Stimulated activated naive CD8-positive, alpha-beta T cell treated with anti-CD3 and anti-CD28 coated beads, Interleukin-15, Interleukin-2, amounts not matched to agents 100 ng/mL and 50 ng/mL, for 24 hours (primary cell): ENCODE measurements around the gene DOCK1.

Experiments used
- H3K27ac Mint-ChIP-seq: one replicate; pipeline ENCODE4 v1.8.0; 2021; ENCODE audit warnings: mild to moderate bottlenecking, mixed read lengths
- H3K27me3 Mint-ChIP-seq: one replicate; pipeline ENCODE4 v1.8.0; 2021; ENCODE audit warnings: mixed read lengths
- H3K36me3 Mint-ChIP-seq: one replicate; pipeline ENCODE4 v1.8.0; 2021; ENCODE audit warnings: low read depth, mixed read lengths
- H3K4me1 Mint-ChIP-seq: one replicate; pipeline ENCODE4 v1.8.0; 2021; ENCODE audit warnings: low read depth, mixed read lengths
- H3K4me3 Mint-ChIP-seq: one replicate; pipeline ENCODE4 v1.8.0; 2021; ENCODE audit warnings: mild to moderate bottlenecking, mixed read lengths
- H3K9me3 Mint-ChIP-seq: one replicate; pipeline ENCODE4 v1.8.0; 2021; ENCODE audit warnings: mixed read lengths

DOCK1 gene

GRCh38 chr10:127252818-127253217 is 347.6 kb downstream of the DOCK1 start:
- Mint-ChIP-seq H3K4me3 (no peak overlapping the region), H3K36me3 (no peaks in the 10 kb centered on the region), H3K27ac (no peak overlapping the region), H3K4me1 (peaks cover 11% of the 10 kb centered on the region), H3K27me3 (no peaks in the 10 kb centered on the region), H3K9me3 (no peaks in the 10 kb centered on the region)

- Mint-ChIP-seq H3K4me1 (peaks cover 11% of the 10 kb centered on the region), H3K27ac (no peak overlapping the region), H3K4me3 (no peak overlapping the region), H3K36me3 (no peaks in the 10 kb centered on the region), H3K27me3 (no peaks in the 10 kb centered on the region), H3K9me3 (no peaks in the 10 kb centered on the region)
Measured at GRCh38 chr10:127254276-127254675, 349.0 kb downstream of the DOCK1 start.

GRCh38 chr10:127257395-127257794 is 352.2 kb downstream of the DOCK1 start:
- H3K27me3 Mint-ChIP-seq = no peaks in the 10 kb centered on the region
- no peaks in the 10 kb centered on the region for H3K36me3 Mint-ChIP-seq
- H3K4me1 Mint-ChIP-seq = peaks cover 11% of the 10 kb centered on the region
- H3K9me3 Mint-ChIP-seq = peaks cover 9% of the 10 kb centered on the region
- no peak overlapping the region for H3K4me3 Mint-ChIP-seq
- no peak overlapping the region for H3K27ac Mint-ChIP-seq

- H3K27ac Mint-ChIP-seq = no peak overlapping the region
- H3K9me3 Mint-ChIP-seq = peaks cover 9% of the 10 kb centered on the region
- H3K4me3 Mint-ChIP-seq = no peak overlapping the region
- peaks cover 5% of the 10 kb centered on the region for H3K4me1 Mint-ChIP-seq
- H3K36me3 Mint-ChIP-seq = no peaks in the 10 kb centered on the region
- no peaks in the 10 kb centered on the region for H3K27me3 Mint-ChIP-seq
Measured at GRCh38 chr10:127259347-127259746, 354.1 kb downstream of the DOCK1 start.

- no peaks in the 10 kb centered on the region for H3K27me3 Mint-ChIP-seq
- H3K36me3 Mint-ChIP-seq = no peaks in the 10 kb centered on the region
- H3K9me3 Mint-ChIP-seq = peaks cover 9% of the 10 kb centered on the region
- no peak overlapping the region for H3K27ac Mint-ChIP-seq
- no peaks in the 10 kb centered on the region for H3K4me1 Mint-ChIP-seq
- no peak overlapping the region for H3K4me3 Mint-ChIP-seq
Measured at GRCh38 chr10:127262606-127263005, 357.4 kb downstream of the DOCK1 start.

GRCh38 chr10:127265288-127265687 is 360.1 kb downstream of the DOCK1 start:
- H3K36me3 Mint-ChIP-seq = no peaks in the 10 kb centered on the region
- H3K27me3 Mint-ChIP-seq = no peaks in the 10 kb centered on the region
- peaks cover 6% of the 10 kb centered on the region for H3K9me3 Mint-ChIP-seq
- H3K4me3 Mint-ChIP-seq = no peak overlapping the region
- H3K4me1 Mint-ChIP-seq = no peaks in the 10 kb centered on the region
- H3K27ac Mint-ChIP-seq = no peak overlapping the region

GRCh38 chr10:127266431-127266830 is 361.2 kb downstream of the DOCK1 start:
- Mint-ChIP-seq H3K36me3 (no peaks in the 10 kb centered on the region), H3K27me3 (no peaks in the 10 kb centered on the region), H3K4me1 (no peaks in the 10 kb centered on the region), H3K4me3 (no peak overlapping the region), H3K27ac (no peak overlapping the region), H3K9me3 (no peaks in the 10 kb centered on the region)

GRCh38 chr10:127267442-127267841 is 362.2 kb downstream of the DOCK1 start:
- H3K4me3 Mint-ChIP-seq = no peak overlapping the region
- H3K9me3 Mint-ChIP-seq = no peaks in the 10 kb centered on the region
- no peaks in the 10 kb centered on the region for H3K4me1 Mint-ChIP-seq
- H3K36me3 Mint-ChIP-seq = no peaks in the 10 kb centered on the region
- H3K27me3 Mint-ChIP-seq = no peaks in the 10 kb centered on the region
- no peak overlapping the region for H3K27ac Mint-ChIP-seq

GRCh38 chr10:127272076-127272475 is 366.8 kb downstream of the DOCK1 start:
- Mint-ChIP-seq H3K27ac (no peak overlapping the region), H3K36me3 (no peaks in the 10 kb centered on the region), H3K27me3 (peaks cover 4% of the 10 kb centered on the region), H3K4me1 (no peaks in the 10 kb centered on the region), H3K9me3 (no peaks in the 10 kb centered on the region), H3K4me3 (no peak overlapping the region)

GRCh38 chr10:127275272-127275671 is 370.0 kb downstream of the DOCK1 start:
- Mint-ChIP-seq H3K27me3 (peaks cover 4% of the 10 kb centered on the region), H3K27ac (no peak overlapping the region), H3K36me3 (no peaks in the 10 kb centered on the region), H3K4me3 (no peak overlapping the region), H3K4me1 (no peaks in the 10 kb centered on the region), H3K9me3 (no peaks in the 10 kb centered on the region)

- H3K4me1 Mint-ChIP-seq = no peaks in the 10 kb centered on the region
- no peak overlapping the region for H3K27ac Mint-ChIP-seq
- H3K4me3 Mint-ChIP-seq = no peak overlapping the region
Measured at GRCh38 chr10:127275793-127276450, 370.7 kb downstream of the DOCK1 start.

GRCh38 chr10:127276794-127277462 is 371.7 kb downstream of the DOCK1 start:
- Mint-ChIP-seq H3K9me3 (no peaks in the 10 kb centered on the region), H3K27me3 (peaks cover 4% of the 10 kb centered on the region), H3K27ac (no peak overlapping the region), H3K4me3 (no peak overlapping the region), H3K36me3 (no peaks in the 10 kb centered on the region), H3K4me1 (no peaks in the 10 kb centered on the region)

More at GRCh38 chr10:127275793-127276450, 370.7 kb downstream of the DOCK1 start:
- H3K27me3 Mint-ChIP-seq = peaks cover 4% of the 10 kb centered on the region
- no peaks in the 10 kb centered on the region for H3K9me3 Mint-ChIP-seq
- H3K36me3 Mint-ChIP-seq = no peaks in the 10 kb centered on the region

- H3K27ac Mint-ChIP-seq = no peak overlapping the region
- peaks cover 4% of the 10 kb centered on the region for H3K27me3 Mint-ChIP-seq
- H3K36me3 Mint-ChIP-seq = no peaks in the 10 kb centered on the region
- H3K9me3 Mint-ChIP-seq = no peaks in the 10 kb centered on the region
- no peak overlapping the region for H3K4me3 Mint-ChIP-seq
- H3K4me1 Mint-ChIP-seq = no peaks in the 10 kb centered on the region
Measured at GRCh38 chr10:127278001-127278400, 372.8 kb downstream of the DOCK1 start.

- Mint-ChIP-seq H3K9me3 (no peaks in the 10 kb centered on the region), H3K27me3 (peaks cover under 1% of the 10 kb centered on the region), H3K4me3 (no peak overlapping the region), H3K36me3 (no peaks in the 10 kb centered on the region), H3K27ac (no peak overlapping the region), H3K4me1 (no peaks in the 10 kb centered on the region)
Measured at GRCh38 chr10:127279334-127279774, 374.1 kb downstream of the DOCK1 start.

GRCh38 chr10:127280446-127280845 is 375.2 kb downstream of the DOCK1 start:
- Mint-ChIP-seq H3K27me3 (no peaks in the 10 kb centered on the region), H3K4me3 (no peak overlapping the region), H3K36me3 (no peaks in the 10 kb centered on the region), H3K9me3 (no peaks in the 10 kb centered on the region), H3K27ac (no peak overlapping the region), H3K4me1 (no peaks in the 10 kb centered on the region)

GRCh38 chr10:127283017-127283416 is 377.8 kb downstream of the DOCK1 start:
- H3K27me3 Mint-ChIP-seq = no peaks in the 10 kb centered on the region
- no peaks in the 10 kb centered on the region for H3K4me1 Mint-ChIP-seq
- H3K36me3 Mint-ChIP-seq = peaks cover under 1% of the 10 kb centered on the region
- no peak overlapping the region for H3K4me3 Mint-ChIP-seq
- H3K9me3 Mint-ChIP-seq = peaks cover 6% of the 10 kb centered on the region
- no peak overlapping the region for H3K27ac Mint-ChIP-seq
